ENCODE data around the gene KRT27.
"Not testable (repeated sequence)": the region's sequence is repeated elsewhere in the genome, so short reads cannot be mapped to it uniquely, and the experiment has no call there.

Gene KRT27, protein sequence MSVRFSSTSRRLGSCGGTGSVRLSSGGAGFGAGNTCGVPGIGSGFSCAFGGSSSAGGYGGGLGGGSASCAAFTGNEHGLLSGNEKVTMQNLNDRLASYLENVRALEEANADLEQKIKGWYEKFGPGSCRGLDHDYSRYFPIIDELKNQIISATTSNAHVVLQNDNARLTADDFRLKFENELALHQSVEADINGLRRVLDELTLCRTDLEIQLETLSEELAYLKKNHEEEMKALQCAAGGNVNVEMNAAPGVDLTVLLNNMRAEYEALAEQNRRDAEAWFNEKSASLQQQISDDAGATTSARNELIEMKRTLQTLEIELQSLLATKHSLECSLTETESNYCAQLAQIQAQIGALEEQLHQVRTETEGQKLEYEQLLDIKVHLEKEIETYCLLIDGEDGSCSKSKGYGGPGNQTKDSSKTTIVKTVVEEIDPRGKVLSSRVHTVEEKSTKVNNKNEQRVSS

DNA sequence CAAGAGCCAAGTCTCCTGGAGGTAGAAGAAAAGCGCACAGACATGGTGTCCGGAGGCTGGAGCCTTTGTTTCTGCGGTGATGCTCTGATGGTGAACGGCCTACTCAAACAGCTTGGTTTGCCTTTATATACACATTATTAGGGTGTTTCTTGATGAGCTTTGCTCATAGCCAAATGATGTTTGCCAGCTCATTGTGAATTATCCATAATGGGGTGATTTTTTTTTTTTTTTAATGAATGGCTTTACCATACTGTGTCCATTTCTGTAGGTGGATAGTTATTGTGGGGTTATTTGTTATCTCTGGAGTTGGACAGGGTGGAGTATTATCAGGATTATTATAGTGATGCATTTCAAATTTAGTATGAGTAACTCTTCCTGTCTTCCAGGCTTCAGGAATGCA is at the start of gene KRT27:
KRT27 (minus strand) TSS at position 101 of the 400 bp plus-strand sequence; CDS start at position 44, 57 bp downstream.
- no peak for DNase-seq

DNA sequence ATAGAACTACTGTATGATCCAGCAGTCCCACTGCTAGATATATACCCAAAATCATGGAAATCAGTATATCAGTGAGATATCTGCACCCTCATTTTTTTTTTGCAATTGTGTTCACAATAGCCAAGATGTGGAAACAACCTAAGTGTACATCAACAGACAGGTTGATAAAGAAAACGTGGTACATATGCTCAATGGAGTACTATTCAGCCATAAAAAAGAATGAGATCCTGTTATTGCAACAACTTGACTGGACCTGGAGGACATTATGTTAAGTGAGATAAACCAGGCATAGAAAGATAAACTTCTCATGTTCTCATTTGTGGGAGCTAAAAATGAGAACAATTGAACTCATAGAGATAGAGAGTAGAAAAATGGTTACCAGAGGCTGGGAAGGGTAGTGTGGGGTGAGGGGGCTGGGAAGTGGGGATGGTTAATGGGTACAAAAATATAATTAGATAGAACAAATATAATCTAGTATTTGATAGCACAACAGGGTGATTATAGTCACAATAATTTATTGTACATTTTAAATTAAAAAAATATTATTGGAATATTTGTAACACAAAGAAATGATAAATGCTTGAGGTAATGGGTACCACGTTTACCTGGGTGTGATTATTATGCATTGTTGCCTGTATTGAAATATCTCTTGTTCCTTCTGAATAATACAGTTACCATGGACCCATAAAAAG is 47.9 kb upstream of the KRT27 start:
- no peak for DNase-seq

DNA sequence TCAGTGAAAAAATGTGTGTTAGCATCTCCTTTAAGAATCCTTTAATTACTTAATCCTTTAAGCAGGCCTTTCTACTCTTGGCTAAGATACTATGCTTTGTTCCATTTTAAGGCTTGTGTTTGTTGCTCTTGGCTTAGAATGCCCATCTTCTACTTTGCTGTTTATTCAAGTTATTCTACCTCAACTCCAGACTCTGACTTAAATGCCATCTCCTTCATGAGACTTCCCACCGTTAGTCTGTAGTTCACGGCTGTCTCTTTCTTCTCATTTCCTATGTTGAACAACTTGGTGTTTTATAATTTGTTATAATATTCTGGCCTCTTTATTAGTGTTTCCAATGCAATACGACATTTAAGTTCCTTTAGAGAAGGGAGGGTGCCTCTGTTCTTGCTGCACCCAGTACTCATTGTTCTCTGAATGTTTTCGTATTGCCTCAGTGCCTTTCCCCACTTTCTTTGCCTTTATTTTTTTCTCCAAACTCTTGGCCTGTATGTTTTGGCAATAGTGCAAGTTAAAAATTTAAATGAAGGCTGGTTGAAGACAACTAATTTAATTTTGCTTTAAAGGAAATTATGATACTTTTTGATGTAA is 46.2 kb upstream of the KRT27 start:
- DNase-seq = no peak

DNA sequence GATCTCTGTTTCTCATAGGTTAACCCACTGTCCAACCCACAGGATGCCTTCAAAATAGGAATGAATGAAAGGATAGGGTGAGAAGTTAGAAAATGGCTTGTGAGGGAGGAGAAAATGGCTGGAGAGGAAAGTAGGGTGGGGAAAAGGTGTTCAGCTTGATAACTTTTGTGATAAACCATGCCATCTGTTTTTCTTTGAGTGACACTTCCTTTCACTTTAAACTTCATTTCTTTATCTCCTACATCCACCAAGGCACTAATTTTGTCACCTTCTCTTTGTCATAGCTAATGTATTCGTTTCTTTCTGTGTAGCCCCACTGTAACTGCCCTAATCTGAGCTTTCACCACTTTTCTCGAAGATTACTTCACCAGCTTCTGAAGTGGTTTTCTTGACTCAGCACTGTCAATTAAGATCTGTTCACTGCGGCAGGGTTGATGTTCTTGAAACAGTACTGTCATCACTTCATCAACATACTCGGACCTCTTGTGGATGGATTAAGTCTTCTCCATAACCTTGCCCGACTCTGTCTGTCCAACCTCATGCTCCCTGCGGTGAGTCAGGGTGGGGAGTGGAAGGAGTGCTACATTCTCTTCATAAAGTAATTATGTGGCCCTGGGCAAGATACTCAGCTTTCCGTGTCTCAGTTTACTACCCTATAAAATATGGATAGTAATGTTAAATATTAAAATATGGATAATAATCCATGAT is 45.5 kb upstream of the KRT27 start:
- DNase-seq = no peak

DNA sequence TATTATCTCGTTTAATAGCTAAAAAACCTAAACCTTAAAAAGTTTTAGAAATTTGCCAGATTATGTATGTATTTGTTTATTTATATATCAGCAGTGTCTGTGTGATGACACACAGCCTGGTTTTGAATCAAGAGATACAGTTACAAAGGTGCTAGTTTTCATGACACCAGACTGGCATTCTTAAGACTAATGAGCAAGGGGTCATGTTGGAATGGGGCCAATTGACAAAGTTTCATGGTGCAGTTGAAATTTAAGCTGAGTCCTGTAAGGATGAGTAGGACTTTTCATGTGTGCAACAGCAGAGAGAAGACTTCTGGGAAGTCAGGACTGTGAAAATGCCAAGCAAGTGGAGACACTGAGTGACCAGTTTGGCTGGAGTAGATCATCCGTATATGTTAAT is 43.2 kb upstream of the KRT27 start:
- no peak for DNase-seq

DNA sequence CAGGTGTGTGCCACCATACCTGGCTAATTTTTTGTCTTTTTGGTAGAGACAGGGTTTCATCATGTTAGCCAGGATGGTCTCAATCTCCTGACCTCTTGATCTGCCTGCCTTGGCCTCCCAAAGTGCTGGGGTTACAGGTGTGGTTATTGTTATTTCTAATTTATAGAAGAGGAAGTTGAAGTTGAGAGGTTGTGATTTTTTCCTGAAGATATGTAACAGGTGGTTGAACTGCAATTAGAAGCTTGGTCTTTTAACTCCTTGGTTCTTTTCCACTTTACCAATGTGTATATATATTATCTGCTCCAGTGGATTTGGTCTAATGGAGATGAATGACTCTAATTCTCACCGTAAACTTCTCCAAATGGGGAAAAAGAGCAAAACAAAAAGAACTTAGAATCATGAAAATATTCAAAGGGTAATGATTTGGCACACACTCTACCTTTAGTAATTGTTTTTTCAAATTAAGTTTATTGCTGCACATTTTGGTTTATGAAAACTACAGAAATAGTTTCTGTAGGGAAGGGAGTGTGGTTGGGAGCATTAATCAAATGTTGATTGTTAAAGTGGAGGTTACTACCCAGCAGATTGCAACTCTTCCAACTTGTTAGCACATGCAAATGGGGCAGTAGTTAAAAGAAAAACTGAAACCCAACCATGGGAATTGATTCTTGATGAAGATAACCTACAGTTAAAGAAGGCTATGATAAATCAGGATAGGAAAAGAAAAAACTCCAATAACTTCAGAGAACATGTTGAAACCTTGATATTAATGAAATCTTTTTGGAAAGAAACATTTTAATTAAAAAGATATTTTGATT is 41.9 kb upstream of the KRT27 start:
- no peak for DNase-seq

DNA sequence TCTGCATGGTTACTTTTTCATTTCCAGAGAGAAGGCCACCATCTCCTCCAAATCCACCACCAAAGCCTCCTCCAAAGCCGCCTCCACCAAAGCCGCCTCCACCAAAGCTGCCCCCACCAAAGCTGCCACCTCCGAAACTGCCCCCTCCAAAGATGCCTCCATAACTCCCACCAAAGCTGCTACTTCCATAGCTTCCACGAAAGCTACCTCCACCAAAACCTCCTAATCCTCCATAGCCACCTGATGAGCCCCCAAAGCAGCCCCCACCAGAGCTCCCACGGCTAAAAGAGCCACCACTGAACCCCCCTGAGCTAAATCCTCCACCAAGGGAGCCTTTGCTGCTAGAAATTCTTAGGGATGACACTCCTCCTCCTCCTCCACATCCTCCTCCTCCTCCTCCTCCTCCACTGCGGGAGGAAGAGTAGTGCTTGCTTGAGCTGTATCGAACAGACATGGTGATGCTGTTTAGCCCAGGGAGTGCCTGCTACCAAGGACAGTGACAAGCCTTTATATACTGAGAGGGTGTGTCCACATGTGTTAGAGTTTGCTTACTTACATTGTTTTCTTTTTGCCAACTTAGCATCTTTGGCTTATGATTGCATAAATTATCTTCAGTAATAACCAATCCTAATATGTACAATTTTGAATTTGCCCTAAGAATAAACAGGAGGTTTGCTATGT is 39.9 kb upstream of the KRT27 start, which contains the start of gene KRT10:
KRT10 (minus strand) TSS at position 483 of the 681 bp plus-strand sequence; CDS start at position 454, 29 bp downstream.
- no peak for DNase-seq

DNA sequence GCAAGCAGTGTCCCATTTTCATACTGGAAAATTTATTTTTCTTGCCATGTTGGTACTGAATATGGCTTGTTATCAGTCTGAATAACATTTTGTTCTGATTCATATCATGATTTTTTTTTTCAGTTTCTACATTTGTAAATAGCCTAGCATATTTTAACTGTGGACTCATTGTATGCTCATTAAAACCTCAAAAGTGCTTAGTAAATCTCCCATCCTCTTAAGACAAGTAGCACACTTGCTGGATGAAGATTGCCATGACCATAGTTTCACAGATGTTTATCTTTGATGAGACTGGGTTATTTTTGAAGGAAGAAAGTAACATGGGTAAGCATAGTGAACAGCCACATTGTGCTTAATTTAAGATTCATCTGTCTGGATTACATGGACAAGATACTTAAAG is 39.2 kb upstream of the KRT27 start:
- DNase-seq = no peak

DNA sequence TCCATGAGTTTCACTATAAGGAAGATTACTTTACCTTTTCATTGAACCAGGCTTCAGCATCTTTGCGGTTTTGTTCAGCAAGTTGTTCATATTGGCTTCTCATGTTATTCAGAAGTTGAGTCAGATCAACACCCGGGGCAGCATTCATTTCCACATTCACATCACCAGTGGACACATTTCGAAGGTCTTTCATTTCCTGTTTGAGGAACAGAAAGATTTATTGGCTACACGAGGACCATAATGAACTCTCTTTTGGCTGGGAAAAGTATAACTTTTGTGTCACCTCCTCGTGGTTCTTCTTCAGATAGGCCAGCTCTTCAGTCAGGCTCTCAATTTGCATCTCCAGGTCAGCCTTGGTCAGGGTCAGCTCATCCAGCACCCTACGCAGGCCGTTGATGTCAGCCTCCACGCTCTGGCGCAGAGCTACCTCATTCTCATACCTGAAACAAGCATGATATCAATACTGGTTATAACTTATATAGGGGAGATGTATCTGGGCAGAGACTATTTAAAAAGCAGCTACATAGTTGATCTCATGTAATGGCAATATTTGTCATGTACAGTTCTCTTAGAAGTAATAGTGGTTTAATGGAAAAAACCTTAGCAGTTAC is 38.0 kb upstream of the KRT27 start:
- DNase-seq = no peak

DNA sequence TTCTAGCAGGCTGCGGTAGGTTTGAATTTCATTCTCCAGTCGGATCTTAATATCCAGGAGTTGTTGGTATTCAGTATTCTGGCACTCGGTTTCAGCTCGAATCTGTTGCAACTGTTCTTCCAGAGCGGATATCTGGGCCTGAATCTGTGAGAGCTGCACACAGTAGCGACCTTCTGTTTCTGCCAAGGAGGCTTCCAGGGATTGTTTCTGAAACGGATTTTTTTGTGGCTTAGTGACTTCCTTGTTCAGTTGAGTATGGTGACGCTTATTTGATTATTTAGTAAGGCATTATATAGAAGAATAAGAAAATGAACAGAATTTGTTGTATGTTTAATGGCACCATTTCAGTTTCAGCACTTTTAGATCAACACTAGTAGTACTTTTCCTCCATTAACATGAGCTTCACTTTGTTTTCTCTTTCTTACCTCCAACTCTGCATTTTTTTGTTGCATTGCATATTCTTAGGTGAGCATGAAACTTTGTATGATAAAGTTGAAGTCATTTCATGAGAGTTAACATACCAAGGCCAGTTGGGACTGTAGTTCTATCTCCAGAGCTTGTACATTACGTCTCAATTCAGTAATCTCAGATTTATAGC is 37.3 kb upstream of the KRT27 start:
- peak; percentile 7 for DNase-seq

DNA sequence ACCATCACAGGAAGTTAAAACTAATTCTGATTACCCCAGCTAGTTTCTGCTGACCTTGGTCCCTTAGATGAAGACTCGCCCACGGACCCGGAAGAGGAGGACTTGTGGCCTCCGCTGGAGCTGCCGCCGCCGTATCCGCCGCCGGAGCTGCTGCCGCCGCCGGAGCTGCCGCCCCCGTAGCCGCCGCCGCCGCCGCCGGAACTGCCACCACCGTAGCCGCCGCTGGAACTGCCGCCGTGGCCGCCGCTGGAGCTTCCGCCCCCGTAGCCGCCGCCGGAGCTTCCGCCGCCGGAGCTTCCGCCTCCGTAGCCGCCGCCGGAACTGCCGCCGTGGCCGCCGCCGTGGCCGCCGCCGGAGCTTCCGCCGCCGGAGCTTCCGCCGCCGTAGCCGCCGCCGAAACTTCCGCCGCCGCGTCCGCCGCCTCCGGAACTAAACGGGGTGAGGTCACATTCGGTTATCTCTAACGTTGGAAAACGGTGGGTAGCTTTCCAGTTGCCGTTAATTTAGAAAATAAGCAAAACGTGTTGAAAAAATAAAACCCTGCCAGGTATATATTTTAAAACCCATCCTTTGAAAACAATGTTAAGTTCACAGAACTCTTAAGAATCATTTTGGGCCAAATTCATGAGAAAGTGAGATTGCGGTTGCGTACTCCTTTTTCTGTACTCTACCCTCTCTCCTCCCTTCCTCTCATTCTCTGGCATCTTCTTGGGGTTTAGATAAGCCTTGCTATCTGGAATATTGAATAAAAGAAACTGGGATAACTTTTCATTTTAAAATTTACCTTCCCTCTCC is 36.6 kb upstream of the KRT27 start:
- peak; percentile 54 for DNase-seq

DNA sequence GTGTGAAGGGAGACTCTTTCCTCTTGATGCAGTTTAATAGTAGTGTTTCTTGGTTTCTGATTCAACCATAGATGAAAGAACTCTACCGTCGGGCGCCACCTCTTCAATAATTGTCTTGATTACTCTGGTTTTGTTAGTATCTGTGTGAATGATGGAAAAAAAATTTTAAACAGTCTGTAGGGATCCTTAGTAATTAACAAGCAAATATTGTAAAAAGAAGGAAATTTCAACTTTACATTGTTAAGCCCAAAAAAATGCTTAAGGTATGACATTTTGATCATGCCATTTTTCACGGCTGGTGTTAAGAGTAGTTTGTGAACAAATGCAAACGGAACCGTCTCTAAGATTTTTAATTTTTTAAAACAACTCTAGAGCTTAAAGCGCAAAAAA is 36.0 kb upstream of the KRT27 start:
- DNase-seq = no peak

DNA sequence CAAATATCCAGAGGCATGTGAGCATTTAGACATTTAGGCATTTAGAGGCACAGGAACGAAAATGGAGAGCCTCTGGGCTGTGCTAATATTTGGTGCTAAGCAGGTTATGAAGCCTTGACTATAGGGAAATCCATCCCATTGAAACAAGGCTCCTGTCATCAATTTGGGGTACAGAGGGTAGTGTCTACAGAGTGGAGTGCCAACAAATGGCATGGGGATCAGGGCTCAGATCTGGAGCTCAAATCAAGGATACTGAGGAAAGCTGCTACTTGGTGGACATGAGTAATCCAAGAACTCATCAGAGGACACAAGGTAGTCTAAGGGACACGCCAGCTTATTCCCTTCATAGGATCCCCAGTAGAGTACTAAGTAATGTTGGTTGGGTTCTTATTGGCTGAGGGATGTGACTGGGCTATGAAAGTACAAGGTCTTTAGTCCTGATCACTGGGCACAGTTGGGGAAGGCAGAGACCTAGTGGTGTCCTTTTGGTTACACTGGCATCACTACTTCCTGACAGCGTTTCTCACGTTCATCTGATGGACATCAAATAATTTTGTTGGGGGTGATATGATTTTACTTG is 34.8 kb upstream of the KRT27 start:
- no peak for DNase-seq

DNA sequence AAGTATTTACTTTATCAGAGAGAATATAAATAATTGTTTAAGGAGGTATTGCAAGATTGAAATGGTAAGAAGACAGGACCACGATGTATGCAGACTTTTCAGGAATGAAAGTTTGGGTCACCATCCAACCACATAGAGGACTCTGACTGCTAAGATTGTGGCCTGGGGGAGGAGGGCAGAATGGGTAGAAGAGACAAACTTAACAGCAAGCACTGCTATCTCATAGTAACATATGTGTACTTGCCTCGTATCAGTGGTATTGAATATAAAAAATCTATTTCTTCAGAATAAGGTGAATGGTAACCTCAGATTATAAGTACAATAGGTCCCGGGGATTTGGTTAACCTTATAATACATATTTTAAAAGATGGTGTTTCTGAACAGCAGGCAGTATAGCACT is 34.2 kb upstream of the KRT27 start:
- DNase-seq = no peak

DNA sequence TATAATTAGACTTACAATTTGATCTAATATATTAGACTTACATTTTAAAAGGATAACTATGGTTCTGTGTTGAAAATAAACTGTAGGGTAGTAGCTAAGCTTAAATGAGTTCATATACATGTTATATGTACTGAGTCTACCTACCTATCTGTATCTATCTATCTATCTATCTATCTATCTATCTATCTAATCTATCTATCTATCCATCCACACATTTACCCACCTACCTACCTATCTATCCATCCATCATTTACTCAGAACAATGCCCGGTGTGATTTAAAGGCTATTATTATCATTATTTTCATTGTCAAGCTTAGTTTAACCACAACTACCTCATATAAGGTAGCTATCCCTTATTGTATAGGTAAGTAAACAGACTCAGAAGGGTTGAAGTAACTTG is 33.0 kb upstream of the KRT27 start:
- DNase-seq = no peak

DNA sequence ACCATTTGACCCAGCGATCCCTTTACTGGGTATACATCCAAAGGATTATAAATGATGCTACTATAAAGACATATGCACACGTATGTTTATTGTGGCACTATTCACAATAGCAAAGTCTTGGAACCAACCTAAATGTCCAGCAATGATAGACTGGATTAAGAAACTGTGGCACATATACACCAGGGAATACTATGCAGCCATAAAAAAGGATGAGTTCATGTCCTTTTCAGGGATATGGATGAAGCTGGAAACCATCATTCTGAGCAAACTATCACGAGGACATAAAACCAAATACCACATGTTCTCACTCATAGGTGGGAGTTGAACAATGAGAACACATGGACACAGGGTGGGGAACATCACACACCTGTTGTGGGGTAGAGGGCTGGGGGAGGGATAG is 32.3 kb upstream of the KRT27 start:
- not testable (repeated sequence) for DNase-seq

DNA sequence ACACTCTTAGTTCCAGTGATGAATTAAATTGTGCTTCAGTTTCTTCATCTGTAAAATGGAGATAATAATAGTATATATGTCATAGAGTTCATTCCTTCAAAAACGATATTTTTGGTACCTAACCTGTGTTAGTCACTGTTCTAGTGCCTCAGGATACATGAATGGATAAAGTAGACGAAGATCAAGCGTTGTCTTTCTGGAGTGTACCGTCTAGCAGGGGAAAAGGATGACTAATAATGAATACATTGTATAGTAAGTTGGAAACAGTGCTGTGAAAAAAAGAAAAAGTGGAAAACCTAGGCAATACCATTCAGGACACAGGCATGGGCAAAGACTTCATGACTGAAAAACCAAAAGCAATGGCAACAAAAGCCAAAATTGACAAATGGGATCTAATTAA is 31.5 kb upstream of the KRT27 start:
- DNase-seq = no peak

DNA sequence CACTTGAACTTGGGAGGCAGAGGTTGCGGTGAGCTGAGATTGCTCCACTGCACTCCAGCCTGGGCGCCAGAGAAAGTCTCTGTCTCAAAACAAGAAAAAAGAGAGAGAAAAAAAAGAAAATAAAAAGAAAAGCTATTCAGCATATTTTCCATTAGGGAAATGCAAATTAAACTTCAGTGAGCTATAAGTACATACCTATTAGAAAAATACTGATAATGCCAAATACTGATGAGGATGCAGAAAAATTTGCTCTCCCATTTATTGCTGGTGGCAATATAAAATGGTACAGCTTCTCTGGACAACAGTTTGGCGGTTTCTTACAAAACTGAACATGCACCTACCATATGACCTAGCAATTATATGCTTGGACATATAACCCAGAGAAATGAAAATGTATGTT is 30.3 kb upstream of the KRT27 start:
- DNase-seq = no peak

DNA sequence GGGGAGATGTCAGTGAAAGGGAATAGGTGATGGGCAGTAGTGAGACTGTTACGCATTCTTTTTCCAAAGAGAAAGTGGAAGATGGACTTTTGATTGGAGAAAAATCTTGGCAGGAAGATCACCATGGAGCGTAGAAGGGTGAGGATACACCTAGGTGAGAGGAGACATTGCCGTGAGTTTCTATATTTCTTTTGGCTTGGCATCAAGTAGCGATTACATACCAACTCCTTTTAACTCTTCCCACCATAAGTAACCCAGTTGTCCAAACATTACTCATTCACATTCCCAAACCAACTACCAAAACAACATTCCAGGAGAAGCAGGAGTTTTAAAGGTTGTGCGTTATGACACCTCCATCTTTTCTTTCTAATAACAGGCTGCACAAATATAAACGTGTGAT is 28.1 kb upstream of the KRT27 start:
- DNase-seq = no peak
